Hindlimb muscle (tissue), 1 donor: ENCODE measurements around the gene KDM4B. TPM values are rescaled to one million over a fixed set of nuclear protein-coding genes. Genes with fewer than 3 reads are reported as not detected.

Source experiments
- DNase-seq: peaks from one replicate; pipeline ENCODE4 v3.0.0-alpha.2; 2013
- polyA plus RNA-seq: library from polyadenylated mRNA; unstranded; fragments of 120-200 nt; gene quantifications from one replicate; pipeline ENCODE4 v1.2.1, GENCODE V29; 2013; ENCODE audit not compliant: insufficient read length

KDM4B gene
- polyA plus RNA-seq, 1 donor, result 26.1 TPM

GRCh38 chr19:5035793-5036697 is 67.1 kb downstream of the KDM4B start:
- DNase-seq, result no peak

- no peak for DNase-seq
Measured at GRCh38 chr19:5036698-5037563, 68.0 kb downstream of the KDM4B start.

GRCh38 chr19:5037936-5038335 is 69.0 kb downstream of the KDM4B start:
- no peak for DNase-seq

GRCh38 chr19:5038631-5039271 is 69.8 kb downstream of the KDM4B start:
- no peak for DNase-seq

- no peak for DNase-seq
Measured at GRCh38 chr19:5039642-5040543, 71.0 kb downstream of the KDM4B start.

- no peak for DNase-seq
Measured at GRCh38 chr19:5040544-5041167, 71.7 kb downstream of the KDM4B start.

GRCh38 chr19:5041168-5041912 is 72.4 kb downstream of the KDM4B start:
- DNase-seq, result no peak

GRCh38 chr19:5041913-5042187 is 72.9 kb downstream of the KDM4B start:
- DNase-seq, result no peak

- DNase-seq, result no peak
Measured at GRCh38 chr19:5042556-5042955, 73.6 kb downstream of the KDM4B start.

- no peak for DNase-seq
Measured at GRCh38 chr19:5045029-5045428, 76.1 kb downstream of the KDM4B start.

- DNase-seq, result no peak
Measured at GRCh38 chr19:5045956-5046338, 77.0 kb downstream of the KDM4B start.

GRCh38 chr19:5046339-5047039 is 77.6 kb downstream of the KDM4B start:
- no peak for DNase-seq

GRCh38 chr19:5047251-5047935 is 78.5 kb downstream of the KDM4B start:
- DNase-seq, result no peak

- peak; percentile 88 for DNase-seq
Measured at GRCh38 chr19:5048091-5048726, 79.3 kb downstream of the KDM4B start.

- DNase-seq, result no peak
Measured at GRCh38 chr19:5048727-5049553, 80.0 kb downstream of the KDM4B start.

- no peak for DNase-seq
Measured at GRCh38 chr19:5049561-5049960, 80.6 kb downstream of the KDM4B start.

GRCh38 chr19:5050067-5050656 is 81.2 kb downstream of the KDM4B start:
- no peak for DNase-seq

- no peak for DNase-seq
Measured at GRCh38 chr19:5050905-5051304, 82.0 kb downstream of the KDM4B start.
